ENCODE results near the gene C1QTNF4. TPM values are rescaled to one million over a fixed set of nuclear protein-coding genes. Genes with fewer than 3 reads are reported as not detected.
A peak's percentile ranks its signal among the peaks of the same experiment; 100 is the strongest.

Gene C1QTNF4
- total and polyA plus RNA-seq, 2 of the 13 experiments (the other 11 are each of a cell fraction or from before 2014, with no cell fraction given) = not detected

DNA sequence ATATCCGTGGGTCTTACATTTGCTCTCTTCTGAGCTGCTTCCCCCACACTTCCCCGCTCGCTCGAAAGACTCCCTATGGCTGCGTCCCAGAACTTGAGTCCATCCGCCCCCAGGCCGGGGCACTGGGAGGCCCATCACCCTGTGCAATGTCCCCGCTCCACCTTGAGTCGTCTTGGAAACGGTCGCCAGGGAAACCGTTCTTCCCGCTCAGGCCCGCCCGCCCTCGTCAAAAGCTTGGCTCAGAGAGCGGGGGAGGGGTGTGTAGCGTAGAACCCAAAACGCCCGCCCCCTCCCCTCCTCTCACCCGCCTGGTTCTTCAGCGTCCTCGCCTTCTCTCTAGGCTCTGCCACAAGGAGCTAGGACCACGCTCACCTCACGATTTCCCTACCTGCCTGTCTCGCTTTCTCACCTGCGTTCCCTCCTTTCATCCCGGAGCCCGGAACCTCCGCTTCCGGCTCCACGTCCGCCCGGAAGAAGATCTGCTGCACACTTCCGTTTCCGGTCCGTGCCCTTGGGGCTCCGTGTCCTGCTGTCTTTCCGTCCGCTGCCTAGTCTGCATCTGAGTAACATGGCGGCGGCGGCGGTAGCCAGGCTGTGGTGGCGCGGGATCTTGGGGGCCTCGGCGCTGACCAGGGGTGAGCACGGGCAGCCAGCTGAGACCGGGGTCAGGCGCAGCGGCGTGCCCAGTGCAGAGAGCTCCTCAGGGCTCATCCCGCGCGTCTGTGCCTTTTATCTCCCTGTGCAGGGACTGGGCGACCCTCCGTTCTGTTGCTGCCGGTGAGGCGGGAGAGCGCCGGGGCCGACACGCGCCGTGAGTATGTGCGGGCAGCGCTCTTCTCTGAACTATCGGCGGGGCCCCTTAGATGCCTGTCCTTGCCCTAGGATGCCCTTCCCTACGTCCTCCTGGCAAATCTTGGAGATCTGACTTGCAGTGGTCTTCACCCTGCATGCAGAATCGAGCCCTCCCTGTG lies 15.4 kb downstream of the C1QTNF4 start, which contains the start of the genes KBTBD4 and NDUFS3 (continued):
- TF ChIP-seq FOXO1 (CRISPR knock-in tag; IDR thresholded peaks at IDR 0.05) = peak; percentile 76
- TF ChIP-seq, protein P1, sequence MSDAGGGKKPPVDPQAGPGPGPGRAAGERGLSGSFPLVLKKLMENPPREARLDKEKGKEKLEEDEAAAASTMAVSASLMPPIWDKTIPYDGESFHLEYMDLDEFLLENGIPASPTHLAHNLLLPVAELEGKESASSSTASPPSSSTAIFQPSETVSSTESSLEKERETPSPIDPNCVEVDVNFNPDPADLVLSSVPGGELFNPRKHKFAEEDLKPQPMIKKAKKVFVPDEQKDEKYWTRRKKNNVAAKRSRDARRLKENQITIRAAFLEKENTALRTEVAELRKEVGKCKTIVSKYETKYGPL (CRISPR knock-in tag; IDR thresholded peaks at IDR 0.05) = no peak; the same call in 1 of the 2 replicates
- no peak for TF ChIP-seq TCF7L2 (IDR thresholded peaks at IDR 0.05; ENCODE audit: low read depth, low read length)
- TF ChIP-seq ATAD3A (CRISPR knock-in tag; IDR thresholded peaks at IDR 0.05) = no peak
- TF ChIP-seq ZNF713 (CRISPR knock-in tag; IDR thresholded peaks at IDR 0.05) = 0 out of 2 replicates have a peak, but pooled peaks have one; percentile 91
- peak; percentile 86 for TF ChIP-seq ZNF547 (CRISPR knock-in tag; IDR thresholded peaks at IDR 0.05)
- TF ChIP-seq RFX5 (IDR thresholded peaks at IDR 0.05; ENCODE audit: low read depth, low read length) = no peak
- peak; percentile 67; the same call in 1 of the 2 replicates for TF ChIP-seq ZMYM3 (CRISPR knock-in tag; IDR thresholded peaks at IDR 0.05)
- peak; percentile 61; the same call in 1 of the 2 replicates for TF ChIP-seq MAZ (IDR thresholded peaks at IDR 0.05; ENCODE audit: borderline replicate concordance, low read depth, low read length)
- TF ChIP-seq MAZ (CRISPR knock-in tag; IDR thresholded peaks at IDR 0.05; ENCODE audit: low read depth) = peak; percentile 82; the same call in 1 of the 2 replicates
- TF ChIP-seq BORCS8-MEF2B (CRISPR knock-in tag; IDR thresholded peaks at IDR 0.05) = peak; percentile 93
- TF ChIP-seq NRL (CRISPR knock-in tag; IDR thresholded peaks at IDR 0.05; ENCODE audit: borderline replicate concordance) = peak; percentile 99
- TF ChIP-seq HNRNPL (IDR thresholded peaks at IDR 0.05; ENCODE audit: low read depth, low read length) = no peak
- TF ChIP-seq, protein P2, sequence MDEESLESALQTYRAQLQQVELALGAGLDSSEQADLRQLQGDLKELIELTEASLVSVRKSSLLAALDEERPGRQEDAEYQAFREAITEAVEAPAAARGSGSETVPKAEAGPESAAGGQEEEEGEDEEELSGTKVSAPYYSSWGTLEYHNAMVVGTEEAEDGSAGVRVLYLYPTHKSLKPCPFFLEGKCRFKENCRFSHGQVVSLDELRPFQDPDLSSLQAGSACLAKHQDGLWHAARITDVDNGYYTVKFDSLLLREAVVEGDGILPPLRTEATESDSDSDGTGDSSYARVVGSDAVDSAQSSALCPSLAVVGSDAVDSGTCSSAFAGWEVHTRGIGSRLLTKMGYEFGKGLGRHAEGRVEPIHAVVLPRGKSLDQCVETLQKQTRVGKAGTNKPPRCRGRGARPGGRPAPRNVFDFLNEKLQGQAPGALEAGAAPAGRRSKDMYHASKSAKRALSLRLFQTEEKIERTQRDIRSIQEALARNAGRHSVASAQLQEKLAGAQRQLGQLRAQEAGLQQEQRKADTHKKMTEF (CRISPR knock-in tag; IDR thresholded peaks at IDR 0.05) = peak; percentile 95
- TF ChIP-seq, protein P3, sequence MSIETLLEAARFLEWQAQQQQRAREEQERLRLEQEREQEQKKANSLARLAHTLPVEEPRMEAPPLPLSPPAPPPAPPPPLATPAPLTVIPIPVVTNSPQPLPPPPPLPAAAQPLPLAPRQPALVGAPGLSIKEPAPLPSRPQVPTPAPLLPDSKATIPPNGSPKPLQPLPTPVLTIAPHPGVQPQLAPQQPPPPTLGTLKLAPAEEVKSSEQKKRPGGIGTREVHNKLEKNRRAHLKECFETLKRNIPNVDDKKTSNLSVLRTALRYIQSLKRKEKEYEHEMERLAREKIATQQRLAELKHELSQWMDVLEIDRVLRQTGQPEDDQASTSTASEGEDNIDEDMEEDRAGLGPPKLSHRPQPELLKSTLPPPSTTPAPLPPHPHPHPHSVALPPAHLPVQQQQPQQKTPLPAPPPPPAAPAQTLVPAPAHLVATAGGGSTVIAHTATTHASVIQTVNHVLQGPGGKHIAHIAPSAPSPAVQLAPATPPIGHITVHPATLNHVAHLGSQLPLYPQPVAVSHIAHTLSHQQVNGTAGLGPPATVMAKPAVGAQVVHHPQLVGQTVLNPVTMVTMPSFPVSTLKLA (IDR thresholded peaks at IDR 0.05) = peak; percentile 49; the same call in 1 of the 2 replicates
- TF ChIP-seq ZNF7 (CRISPR knock-in tag; IDR thresholded peaks at IDR 0.05) = peak; percentile 46; the same call in 1 of the 2 replicates
- TF ChIP-seq, protein P4, sequence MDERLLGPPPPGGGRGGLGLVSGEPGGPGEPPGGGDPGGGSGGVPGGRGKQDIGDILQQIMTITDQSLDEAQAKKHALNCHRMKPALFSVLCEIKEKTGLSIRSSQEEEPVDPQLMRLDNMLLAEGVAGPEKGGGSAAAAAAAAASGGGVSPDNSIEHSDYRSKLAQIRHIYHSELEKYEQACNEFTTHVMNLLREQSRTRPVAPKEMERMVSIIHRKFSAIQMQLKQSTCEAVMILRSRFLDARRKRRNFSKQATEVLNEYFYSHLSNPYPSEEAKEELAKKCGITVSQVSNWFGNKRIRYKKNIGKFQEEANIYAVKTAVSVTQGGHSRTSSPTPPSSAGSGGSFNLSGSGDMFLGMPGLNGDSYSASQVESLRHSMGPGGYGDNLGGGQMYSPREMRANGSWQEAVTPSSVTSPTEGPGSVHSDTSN (CRISPR knock-in tag; IDR thresholded peaks at IDR 0.05) = no peak
- TF ChIP-seq FOXA1 (IDR thresholded peaks at IDR 0.05) = no peak
- TF ChIP-seq FOXA1 (CRISPR knock-in tag; IDR thresholded peaks at IDR 0.05) = peak; percentile 57; the same call in 1 of the 2 replicates
- TF ChIP-seq, protein P5, sequence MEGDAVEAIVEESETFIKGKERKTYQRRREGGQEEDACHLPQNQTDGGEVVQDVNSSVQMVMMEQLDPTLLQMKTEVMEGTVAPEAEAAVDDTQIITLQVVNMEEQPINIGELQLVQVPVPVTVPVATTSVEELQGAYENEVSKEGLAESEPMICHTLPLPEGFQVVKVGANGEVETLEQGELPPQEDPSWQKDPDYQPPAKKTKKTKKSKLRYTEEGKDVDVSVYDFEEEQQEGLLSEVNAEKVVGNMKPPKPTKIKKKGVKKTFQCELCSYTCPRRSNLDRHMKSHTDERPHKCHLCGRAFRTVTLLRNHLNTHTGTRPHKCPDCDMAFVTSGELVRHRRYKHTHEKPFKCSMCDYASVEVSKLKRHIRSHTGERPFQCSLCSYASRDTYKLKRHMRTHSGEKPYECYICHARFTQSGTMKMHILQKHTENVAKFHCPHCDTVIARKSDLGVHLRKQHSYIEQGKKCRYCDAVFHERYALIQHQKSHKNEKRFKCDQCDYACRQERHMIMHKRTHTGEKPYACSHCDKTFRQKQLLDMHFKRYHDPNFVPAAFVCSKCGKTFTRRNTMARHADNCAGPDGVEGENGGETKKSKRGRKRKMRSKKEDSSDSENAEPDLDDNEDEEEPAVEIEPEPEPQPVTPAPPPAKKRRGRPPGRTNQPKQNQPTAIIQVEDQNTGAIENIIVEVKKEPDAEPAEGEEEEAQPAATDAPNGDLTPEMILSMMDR (CRISPR knock-in tag; IDR thresholded peaks at IDR 0.05) = peak; percentile 20; the same call in 1 of the 2 replicates
- 0 out of 2 replicates have a peak, but pooled peaks have one; percentile 42 for TF ChIP-seq ZMYM2 (CRISPR knock-in tag; IDR thresholded peaks at IDR 0.05)
- TF ChIP-seq AKAP8 (CRISPR knock-in tag; IDR thresholded peaks at IDR 0.05) = no peak
- peak; percentile 98 for TF ChIP-seq HDAC1 (CRISPR knock-in tag; IDR thresholded peaks at IDR 0.05)
- no peak for TF ChIP-seq ZNF562 (CRISPR knock-in tag; IDR thresholded peaks at IDR 0.05; ENCODE audit: borderline replicate concordance)
